Neural progenitor cell (in vitro differentiated cells): ENCODE measurements around the gene NDOR1. TPM values are rescaled to one million over a fixed set of nuclear protein-coding genes. Genes with fewer than 3 reads are reported as not detected.

ENCODE experiments used
- DNase-seq: peaks from one replicate; pipeline ENCODE4 v3.0.0-alpha.2; 2016; ENCODE audit warnings: low spot score
- H2AFZ ChIP-seq: fragments of 200-600 bp; sonication (generic); replicated peaks from 2 replicates; pipeline ENCODE4 v1.6.1; 2016; ENCODE audit warnings: antibody characterized with exemption
- H3F3A ChIP-seq: fragments of 200-600 bp; sonication (generic); 2 replicates; pipeline ENCODE4 v1.6.1; 2016; ENCODE audit warnings: antibody characterized with exemption, low read depth
- H3K27ac ChIP-seq: fragments of 200-600 bp; sonication (generic); 2 replicates; pipeline ENCODE4 v1.5.1; 2016; ENCODE audit warnings: mild to moderate bottlenecking
- H3K27me3 ChIP-seq: fragments of 200-600 bp; sonication (generic); 2 replicates; pipeline ENCODE4 v1.6.1; 2016; ENCODE audit warnings: mild to moderate bottlenecking, moderate library complexity
- H3K36me3 ChIP-seq: fragments of 200-600 bp; sonication (generic); 2 replicates; pipeline ENCODE4 v1.5.1; 2016
- H3K4me1 ChIP-seq: fragments of 200-600 bp; sonication (generic); 2 replicates; pipeline ENCODE4 v1.6.1; 2016; ENCODE audit warnings: mixed run types
- H3K4me2 ChIP-seq: fragments of 200-600 bp; sonication (generic); 2 replicates; pipeline ENCODE4 v1.6.1; 2016
- H3K4me3 ChIP-seq: fragments of 200-600 bp; sonication (generic); 2 replicates; pipeline ENCODE4 v1.5.1; 2016
- H3K79me2 ChIP-seq: fragments of 200-600 bp; sonication (generic); 2 replicates; pipeline ENCODE4 v1.6.1; 2016; ENCODE audit warnings: low read depth
- H3K9ac ChIP-seq: fragments of 200-600 bp; sonication (generic); 2 replicates; pipeline ENCODE4 v1.6.1; 2016
- H3K9me3 ChIP-seq: fragments of 200-600 bp; sonication (generic); 2 replicates; pipeline ENCODE4 v1.5.1; 2016; ENCODE audit warnings: low read depth
- H4K20me1 ChIP-seq: fragments of 200-600 bp; sonication (generic); 2 replicates; pipeline ENCODE4 v1.6.1; 2016; ENCODE audit warnings: low read depth
- H3K27ac Mint-ChIP-seq: 3 replicates; pipeline ENCODE4 v1.8.0; 2021; ENCODE audit warnings: mixed read lengths
- H3K27me3 Mint-ChIP-seq: 2 replicates; pipeline ENCODE4 v1.8.0; 2022; ENCODE audit warnings: low read depth, mild to moderate bottlenecking, inconsistent platforms, moderate library complexity, mixed read lengths; ENCODE audit not compliant: insufficient read depth
- H3K36me3 Mint-ChIP-seq: 3 replicates; pipeline ENCODE4 v1.8.0; 2021; ENCODE audit warnings: mixed read lengths
- H3K4me1 Mint-ChIP-seq: 3 replicates; pipeline ENCODE4 v1.8.0; 2021; ENCODE audit warnings: mixed read lengths
- H3K4me3 Mint-ChIP-seq: 3 replicates; pipeline ENCODE4 v1.8.0; 2021; ENCODE audit warnings: mild to moderate bottlenecking, moderate library complexity, mixed read lengths
- H3K9me3 Mint-ChIP-seq: 3 replicates; pipeline ENCODE4 v1.8.0; 2020; ENCODE audit warnings: mixed read lengths
- EZH2 ChIP-seq: fragments of 200-600 bp; sonication (generic); IDR thresholded peaks from 2 replicates; pipeline ENCODE4 v1.6.1; 2017; ENCODE audit warnings: antibody characterized with exemption, mild to moderate bottlenecking, moderate library complexity
- EZH2phosphoT487 ChIP-seq: fragments of 200-600 bp; sonication (generic); IDR thresholded peaks from 2 replicates; pipeline ENCODE4 v1.6.1; 2017; ENCODE audit warnings: antibody characterized with exemption
- total RNA-seq: library from RNA; depleted of rRNA; stranded (reverse); fragments of >200 nt; gene quantifications from 2 replicates; pipeline ENCODE4 v1.2.3, GENCODE V29; 2015; ENCODE audit warnings: low replicate concordance
- TF ChIP-seq, protein P1 (sequence below): fragments of 200-600 bp; sonication (generic); IDR thresholded peaks from 2 replicates; pipeline ENCODE4 v1.5.1; 2017; ENCODE audit warnings: antibody characterized with exemption, mild to moderate bottlenecking

The NDOR1 gene
- total RNA-seq, 1 donor from 2014 or later: 5.1 TPM

DNA sequence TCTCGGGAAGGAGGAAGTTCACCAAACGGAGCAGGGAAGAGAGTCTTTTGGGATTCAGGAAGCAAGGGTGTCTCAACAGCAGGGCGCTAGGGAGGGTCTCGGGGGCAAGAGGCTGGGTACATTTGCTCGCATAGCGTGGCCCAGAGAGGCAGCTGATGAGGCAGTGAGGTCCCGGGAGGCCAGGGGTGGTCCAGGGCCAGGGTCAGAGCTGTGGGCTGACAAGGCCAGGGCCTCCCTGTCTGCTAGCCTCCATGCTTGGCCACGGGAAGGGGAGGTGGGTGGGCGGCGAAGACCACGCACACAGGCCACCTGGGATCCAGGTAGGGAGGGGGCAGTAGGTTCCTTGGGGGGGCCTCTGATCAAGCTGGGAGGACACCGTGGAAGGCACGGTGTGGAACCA, 6.0 kb downstream of the NDOR1 start:
- H3K36me3 ChIP-seq: no peaks in the 10 kb centered on the region
- H3K9me3 ChIP-seq: no peaks in the 10 kb centered on the region
- H3K4me3 ChIP-seq: no peak overlapping the region
- H4K20me1 ChIP-seq: no peaks in the 10 kb centered on the region
- H3K27ac ChIP-seq: no peak overlapping the region
- H3K4me1 ChIP-seq: peaks cover 3% of the 10 kb centered on the region
- Mint-ChIP-seq H3K4me1 (peaks cover 6% of the 10 kb centered on the region), H3K9me3 (no peaks in the 10 kb centered on the region), H3K27me3 (peaks cover 5% of the 10 kb centered on the region), H3K36me3 (peaks cover 12% of the 10 kb centered on the region), H3K27ac (no peak overlapping the region), H3K4me3 (no peak overlapping the region)
- DNase-seq: no peak
- no peaks in the 10 kb centered on the region for H3K27me3 ChIP-seq
- H2AFZ ChIP-seq: no peak overlapping the region
- H3F3A ChIP-seq: no peaks in the 10 kb centered on the region
- no peak overlapping the region for H3K9ac ChIP-seq
- TF ChIP-seq, protein P1, sequence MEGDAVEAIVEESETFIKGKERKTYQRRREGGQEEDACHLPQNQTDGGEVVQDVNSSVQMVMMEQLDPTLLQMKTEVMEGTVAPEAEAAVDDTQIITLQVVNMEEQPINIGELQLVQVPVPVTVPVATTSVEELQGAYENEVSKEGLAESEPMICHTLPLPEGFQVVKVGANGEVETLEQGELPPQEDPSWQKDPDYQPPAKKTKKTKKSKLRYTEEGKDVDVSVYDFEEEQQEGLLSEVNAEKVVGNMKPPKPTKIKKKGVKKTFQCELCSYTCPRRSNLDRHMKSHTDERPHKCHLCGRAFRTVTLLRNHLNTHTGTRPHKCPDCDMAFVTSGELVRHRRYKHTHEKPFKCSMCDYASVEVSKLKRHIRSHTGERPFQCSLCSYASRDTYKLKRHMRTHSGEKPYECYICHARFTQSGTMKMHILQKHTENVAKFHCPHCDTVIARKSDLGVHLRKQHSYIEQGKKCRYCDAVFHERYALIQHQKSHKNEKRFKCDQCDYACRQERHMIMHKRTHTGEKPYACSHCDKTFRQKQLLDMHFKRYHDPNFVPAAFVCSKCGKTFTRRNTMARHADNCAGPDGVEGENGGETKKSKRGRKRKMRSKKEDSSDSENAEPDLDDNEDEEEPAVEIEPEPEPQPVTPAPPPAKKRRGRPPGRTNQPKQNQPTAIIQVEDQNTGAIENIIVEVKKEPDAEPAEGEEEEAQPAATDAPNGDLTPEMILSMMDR: no peak
- no peak for TF ChIP-seq EZH2phosphoT487
- TF ChIP-seq EZH2: no peak
- H3K4me2 ChIP-seq: no peak overlapping the region
- peaks cover 9% of the 10 kb centered on the region for H3K79me2 ChIP-seq

DNA sequence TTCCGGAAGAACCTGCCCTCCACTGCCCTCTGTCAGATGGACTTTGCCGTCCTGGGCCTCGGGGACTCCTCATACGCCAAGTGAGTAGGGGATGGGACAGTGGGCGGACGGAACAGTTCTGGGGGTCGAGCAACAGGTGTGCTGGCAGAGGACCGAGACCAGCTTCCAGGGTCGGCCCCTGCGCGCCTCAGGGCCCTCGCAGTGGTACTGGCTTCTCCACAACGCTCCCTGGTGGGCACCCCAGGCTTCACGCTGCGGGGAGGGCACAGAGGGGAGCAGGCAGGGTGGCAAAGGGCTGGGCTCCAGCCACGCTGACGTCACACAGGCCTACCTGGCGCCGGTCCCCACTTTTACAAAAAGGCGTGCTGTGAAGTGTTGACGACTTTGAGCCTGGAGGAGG, 7.0 kb downstream of the NDOR1 start:
- no peaks in the 10 kb centered on the region for H3K4me1 Mint-ChIP-seq
- Histone ChIP-seq H3K4me2 (no peak overlapping the region), H3K9me3 (no peaks in the 10 kb centered on the region), H3K36me3 (no peaks in the 10 kb centered on the region), H3K27ac (no peak overlapping the region), H3K4me3 (no peak overlapping the region), H3K4me1 (no peaks in the 10 kb centered on the region), H3K27me3 (no peaks in the 10 kb centered on the region), H3K79me2 (no peaks in the 10 kb centered on the region), H3F3A (no peaks in the 10 kb centered on the region), H3K9ac (no peak overlapping the region), H2AFZ (no peak overlapping the region), H4K20me1 (peaks cover 2% of the 10 kb centered on the region)
- peaks cover 4% of the 10 kb centered on the region for H3K27me3 Mint-ChIP-seq
- no peak overlapping the region for H3K4me3 Mint-ChIP-seq
- no peaks in the 10 kb centered on the region for H3K9me3 Mint-ChIP-seq
- no peak for DNase-seq
- peaks cover 9% of the 10 kb centered on the region for H3K36me3 Mint-ChIP-seq
- H3K27ac Mint-ChIP-seq: no peak overlapping the region
- TF ChIP-seq, protein P1: no peak
- TF ChIP-seq EZH2phosphoT487 (no peak), EZH2 (no peak)

DNA sequence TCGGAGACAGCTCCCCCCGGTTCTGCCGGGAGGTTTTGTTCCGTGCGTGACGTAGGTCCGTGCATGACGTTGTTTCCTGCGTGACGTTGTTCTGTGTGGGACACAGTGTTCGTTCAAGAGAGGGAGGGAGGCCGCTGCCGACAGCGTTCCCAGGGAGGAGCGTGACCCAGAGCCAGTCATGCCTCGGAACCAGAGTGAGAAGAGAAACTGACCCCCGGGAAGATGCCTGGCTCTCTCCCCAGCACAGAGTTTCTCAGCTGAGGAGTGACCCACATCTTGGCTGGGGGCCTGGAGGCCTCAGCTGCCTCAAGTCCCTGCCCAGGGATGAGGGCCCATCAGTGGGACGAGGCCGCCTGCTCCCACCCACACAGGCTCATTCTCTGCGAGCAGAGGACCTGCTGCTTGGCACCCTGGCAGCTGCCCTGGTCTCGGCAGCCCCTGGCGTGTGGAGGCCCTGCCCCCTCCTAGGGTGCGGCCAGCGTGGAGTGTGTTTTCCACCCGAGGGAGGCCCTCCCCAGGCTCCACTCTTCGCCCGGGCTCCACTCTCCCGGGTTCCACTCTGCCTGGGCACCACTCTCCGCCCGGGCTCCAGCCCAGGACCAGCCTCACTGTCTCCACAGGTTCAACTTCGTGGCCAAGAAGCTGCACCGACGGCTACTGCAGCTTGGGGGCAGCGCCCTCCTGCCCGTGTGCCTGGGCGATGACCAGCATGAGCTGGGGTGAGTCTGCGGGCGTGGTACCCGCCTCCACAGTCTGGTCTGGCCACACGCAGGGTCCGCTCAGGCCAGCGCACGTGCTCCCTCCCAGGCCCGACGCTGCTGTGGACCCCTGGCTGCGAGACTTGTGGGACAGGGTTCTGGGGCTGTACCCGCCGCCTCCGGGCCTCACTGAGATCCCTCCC, 7.9 kb downstream of the NDOR1 start:
- DNase-seq: no peak
- TF ChIP-seq EZH2: no peak
- no peak for TF ChIP-seq EZH2phosphoT487
- TF ChIP-seq, protein P1: no peak
- Histone ChIP-seq H3K9ac (no peak overlapping the region), H3F3A (no peaks in the 10 kb centered on the region), H2AFZ (no peak overlapping the region), H3K4me2 (no peak overlapping the region), H3K27me3 (no peaks in the 10 kb centered on the region), H3K27ac (no peak overlapping the region), H3K9me3 (no peaks in the 10 kb centered on the region), H3K36me3 (no peaks in the 10 kb centered on the region), H4K20me1 (peaks cover 7% of the 10 kb centered on the region), H3K4me1 (no peaks in the 10 kb centered on the region), H3K79me2 (no peaks in the 10 kb centered on the region), H3K4me3 (no peak overlapping the region)
- no peaks in the 10 kb centered on the region for H3K4me1 Mint-ChIP-seq
- peaks cover 8% of the 10 kb centered on the region for H3K36me3 Mint-ChIP-seq
- peak overlapping the region; percentile 65 for H3K27ac Mint-ChIP-seq
- no peak overlapping the region for H3K4me3 Mint-ChIP-seq
- peaks cover 3% of the 10 kb centered on the region for H3K27me3 Mint-ChIP-seq
- no peaks in the 10 kb centered on the region for H3K9me3 Mint-ChIP-seq
